HG02798 (cell line): ENCODE results near the gene ADGRA3.
A peak's percentile ranks its signal among the peaks of the same experiment; 100 is the strongest.
"Not testable (repeated sequence)": the region's sequence is repeated elsewhere in the genome, so short reads cannot be mapped to it uniquely, and the experiment has no call there.

Source experiments
- ATAC-seq: cut with Tn5 transposase; IDR thresholded peaks from one replicate; pipeline ENCODE4 v1.9.1; 2021; ENCODE audit warnings: mild to moderate bottlenecking; ENCODE audit not compliant: unreplicated experiment, poor library complexity

The ADGRA3 gene

GRCh38 chr4:22389240-22389870, 126.5 kb downstream of the ADGRA3 start:
- peak; percentile 83 for ATAC-seq

- no peak for ATAC-seq
Measured at GRCh38 chr4:22385611-22386011, 130.3 kb downstream of the ADGRA3 start.

- ATAC-seq: no peak
Measured at GRCh38 chr4:22384154-22384553, 131.7 kb downstream of the ADGRA3 start.

- not testable (repeated sequence) for ATAC-seq
Measured at GRCh38 chr4:22382216-22382615, 133.7 kb downstream of the ADGRA3 start.

GRCh38 chr4:22372986-22373385, 142.9 kb downstream of the ADGRA3 start:
- no peak for ATAC-seq

GRCh38 chr4:22369901-22370562, 145.8 kb downstream of the ADGRA3 start:
- no peak for ATAC-seq

GRCh38 chr4:22363787-22364186, 152.1 kb downstream of the ADGRA3 start:
- no peak for ATAC-seq

- ATAC-seq: no peak
Measured at GRCh38 chr4:22363036-22363435, 152.8 kb downstream of the ADGRA3 start.

- ATAC-seq: no peak
Measured at GRCh38 chr4:22356987-22357596, 158.8 kb downstream of the ADGRA3 start.

- ATAC-seq: no peak
Measured at GRCh38 chr4:22348410-22348809, 167.5 kb downstream of the ADGRA3 start.

GRCh38 chr4:22345678-22346077, 170.2 kb downstream of the ADGRA3 start:
- no peak for ATAC-seq

- ATAC-seq: no peak
Measured at GRCh38 chr4:22345055-22345454, 170.8 kb downstream of the ADGRA3 start.

- no peak for ATAC-seq
Measured at GRCh38 chr4:22343606-22344005, 172.3 kb downstream of the ADGRA3 start.

- ATAC-seq: no peak
Measured at GRCh38 chr4:22339491-22339890, 176.4 kb downstream of the ADGRA3 start.

GRCh38 chr4:22338796-22339195, 177.1 kb downstream of the ADGRA3 start:
- no peak for ATAC-seq
